ENCODE results near the gene ERG28. TPM values are rescaled to one million over a fixed set of nuclear protein-coding genes. Genes with fewer than 3 reads are reported as not detected.
"Not testable (repeated sequence)": the region's sequence is repeated elsewhere in the genome, so short reads cannot be mapped to it uniquely, and the experiment has no call there.

ERG28 gene
- total RNA-seq, 3 donors from 2014 or later (not counting 1 experiment from before 2014, with no cell fraction given): 10.5 to 11.1 (median 10.9) TPM

DNA sequence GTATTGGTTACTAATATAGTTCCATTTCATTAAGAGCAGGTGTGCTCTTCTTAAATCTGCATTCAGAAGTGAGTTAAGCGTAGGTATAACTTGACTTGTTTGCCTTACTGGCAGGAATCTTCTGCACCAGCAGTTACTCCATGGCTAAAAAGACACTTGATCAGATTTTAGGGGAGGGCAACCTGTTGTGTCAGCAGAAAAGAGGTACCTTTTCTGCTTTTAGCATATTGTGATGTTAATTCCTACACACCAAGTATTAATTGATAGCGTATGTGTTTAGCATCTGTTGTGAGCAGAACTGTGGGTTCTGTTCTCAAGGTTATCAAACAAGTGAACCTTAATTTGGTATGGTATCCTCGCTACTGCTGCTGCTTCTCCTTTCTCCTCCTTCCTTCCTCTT lies 38.7 kb upstream of the ERG28 start:
- WGBS (ENCODE audit: insufficient coverage): 77% methylated on average over 2 of the region's 3 CpGs
- Mint-ChIP-seq H3K4me3 (no peak overlapping the region), H3K4me1 (no peaks in the 10 kb centered on the region), H3K36me3 (peaks cover 14% of the 10 kb centered on the region), H3K9me3 (peaks cover 0 to 2% of the 10 kb centered on the region in 2 donors), H3K27me3 (ENCODE audit: low read depth in 2 of 2) (no peaks in the 10 kb centered on the region), H3K27ac (no peak overlapping the region)
- intact Hi-C loops (cut with micrococcal nuclease): no loop called here
- TF ChIP-seq, protein P1, sequence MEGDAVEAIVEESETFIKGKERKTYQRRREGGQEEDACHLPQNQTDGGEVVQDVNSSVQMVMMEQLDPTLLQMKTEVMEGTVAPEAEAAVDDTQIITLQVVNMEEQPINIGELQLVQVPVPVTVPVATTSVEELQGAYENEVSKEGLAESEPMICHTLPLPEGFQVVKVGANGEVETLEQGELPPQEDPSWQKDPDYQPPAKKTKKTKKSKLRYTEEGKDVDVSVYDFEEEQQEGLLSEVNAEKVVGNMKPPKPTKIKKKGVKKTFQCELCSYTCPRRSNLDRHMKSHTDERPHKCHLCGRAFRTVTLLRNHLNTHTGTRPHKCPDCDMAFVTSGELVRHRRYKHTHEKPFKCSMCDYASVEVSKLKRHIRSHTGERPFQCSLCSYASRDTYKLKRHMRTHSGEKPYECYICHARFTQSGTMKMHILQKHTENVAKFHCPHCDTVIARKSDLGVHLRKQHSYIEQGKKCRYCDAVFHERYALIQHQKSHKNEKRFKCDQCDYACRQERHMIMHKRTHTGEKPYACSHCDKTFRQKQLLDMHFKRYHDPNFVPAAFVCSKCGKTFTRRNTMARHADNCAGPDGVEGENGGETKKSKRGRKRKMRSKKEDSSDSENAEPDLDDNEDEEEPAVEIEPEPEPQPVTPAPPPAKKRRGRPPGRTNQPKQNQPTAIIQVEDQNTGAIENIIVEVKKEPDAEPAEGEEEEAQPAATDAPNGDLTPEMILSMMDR (IDR thresholded peaks at IDR 0.05): no peak
- Histone ChIP-seq H3K4me1 (ENCODE audit: control insufficient read depth, insufficient read depth, low read length) (no peaks in the 10 kb centered on the region), H3K27me3 (ENCODE audit: control insufficient read depth, insufficient read depth, low read length) (no peaks in the 10 kb centered on the region), H3K36me3 (ENCODE audit: control insufficient read depth, insufficient read depth, low read length) (peaks cover 13% of the 10 kb centered on the region), H3K27ac (ENCODE audit: low read length) (no peak overlapping the region), H3K4me3 (ENCODE audit: low read length) (no peak overlapping the region), H3K9me3 (ENCODE audit: control insufficient read depth, insufficient read depth, low read length) (peaks cover 3% of the 10 kb centered on the region)
- ATAC-seq: no peak
- DNase-seq: no peak

DNA sequence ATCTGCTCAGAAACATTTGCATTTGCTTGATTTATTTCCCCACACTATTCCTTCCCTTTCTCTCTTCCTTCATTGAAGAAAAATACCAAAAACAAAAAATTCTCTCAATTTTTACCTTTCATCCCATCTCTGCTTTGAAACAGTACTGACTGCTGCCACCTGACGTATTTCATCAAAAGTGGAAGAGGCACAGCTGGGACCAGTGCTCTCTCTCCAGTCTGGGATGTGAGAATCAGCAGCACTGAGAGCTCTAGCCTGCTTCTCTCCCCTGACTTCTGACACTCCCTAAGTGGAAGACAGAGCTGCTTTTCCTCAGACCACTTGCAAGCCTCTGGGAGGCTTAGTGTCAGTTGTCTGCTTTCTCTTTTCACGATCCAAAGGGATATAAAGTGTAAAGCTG lies 37.2 kb upstream of the ERG28 start:
- no peak overlapping the region for H3K4me3 ChIP-seq (ENCODE audit: low read length)
- no peak for ATAC-seq
- H3K27ac ChIP-seq (ENCODE audit: low read length): no peak overlapping the region
- Mint-ChIP-seq H3K4me1 (no peaks in the 10 kb centered on the region), H3K27me3 (ENCODE audit: low read depth in 2 of 2) (no peaks in the 10 kb centered on the region), H3K36me3 (peaks cover 26% of the 10 kb centered on the region), H3K27ac (no peak overlapping the region), H3K9me3 (peaks cover 0 to 2% of the 10 kb centered on the region in 2 donors), H3K4me3 (no peak overlapping the region)
- intact Hi-C loops (cut with micrococcal nuclease): no loop called here
- DNase-seq: no peak
- H3K4me1 ChIP-seq (ENCODE audit: control insufficient read depth, insufficient read depth, low read length): no peaks in the 10 kb centered on the region
- H3K9me3 ChIP-seq (ENCODE audit: control insufficient read depth, insufficient read depth, low read length): peaks cover 3% of the 10 kb centered on the region
- no peaks in the 10 kb centered on the region for H3K27me3 ChIP-seq (ENCODE audit: control insufficient read depth, insufficient read depth, low read length)
- peaks cover 18% of the 10 kb centered on the region for H3K36me3 ChIP-seq (ENCODE audit: control insufficient read depth, insufficient read depth, low read length)
- 86% methylated on average over 2 of the region's 2 CpGs for WGBS (ENCODE audit: insufficient coverage)
- TF ChIP-seq, protein P1 (IDR thresholded peaks at IDR 0.05): no peak

DNA sequence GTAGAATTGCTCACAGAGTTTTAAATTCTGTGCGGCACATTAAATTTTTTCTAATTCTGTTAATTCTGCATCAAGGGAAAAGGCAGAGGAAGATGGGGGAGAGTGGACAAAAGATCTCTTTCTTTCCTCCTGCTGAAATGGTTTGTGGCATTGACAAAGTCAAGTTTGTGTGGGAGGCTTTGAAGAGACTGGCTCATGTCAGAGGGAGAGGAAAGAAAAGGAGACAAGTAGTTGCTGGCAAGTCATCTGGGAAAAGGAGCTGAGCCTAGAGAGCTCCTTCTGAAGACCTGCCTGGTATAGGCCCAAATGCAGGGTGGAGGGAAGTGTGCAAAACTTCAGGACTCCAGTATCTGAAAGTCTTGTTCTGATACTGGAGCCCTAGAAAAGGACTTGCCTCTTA lies 36.7 kb upstream of the ERG28 start:
- H3K9me3 ChIP-seq (ENCODE audit: control insufficient read depth, insufficient read depth, low read length): peaks cover 3% of the 10 kb centered on the region
- TF ChIP-seq, protein P1 (IDR thresholded peaks at IDR 0.05): no peak
- H3K27me3 ChIP-seq (ENCODE audit: control insufficient read depth, insufficient read depth, low read length): no peaks in the 10 kb centered on the region
- peaks cover 0 to 2% of the 10 kb centered on the region in 2 donors for H3K9me3 Mint-ChIP-seq
- no peak overlapping the region for H3K27ac ChIP-seq (ENCODE audit: low read length)
- ATAC-seq (no peak), DNase-seq (no peak)
- no peak overlapping the region for H3K4me3 ChIP-seq (ENCODE audit: low read length)
- peaks cover 26% of the 10 kb centered on the region for H3K36me3 Mint-ChIP-seq
- H3K4me3 Mint-ChIP-seq: no peak overlapping the region
- H3K36me3 ChIP-seq (ENCODE audit: control insufficient read depth, insufficient read depth, low read length): peaks cover 18% of the 10 kb centered on the region
- no peaks in the 10 kb centered on the region for H3K4me1 Mint-ChIP-seq
- H3K27ac Mint-ChIP-seq: no peak overlapping the region
- no peaks in the 10 kb centered on the region for H3K4me1 ChIP-seq (ENCODE audit: control insufficient read depth, insufficient read depth, low read length)
- 100% methylated on average over 1 of the region's 1 CpG for WGBS (ENCODE audit: insufficient coverage)
- intact Hi-C loops (cut with micrococcal nuclease): no loop called here
- H3K27me3 Mint-ChIP-seq (ENCODE audit: low read depth in 2 of 2): no peaks in the 10 kb centered on the region

DNA sequence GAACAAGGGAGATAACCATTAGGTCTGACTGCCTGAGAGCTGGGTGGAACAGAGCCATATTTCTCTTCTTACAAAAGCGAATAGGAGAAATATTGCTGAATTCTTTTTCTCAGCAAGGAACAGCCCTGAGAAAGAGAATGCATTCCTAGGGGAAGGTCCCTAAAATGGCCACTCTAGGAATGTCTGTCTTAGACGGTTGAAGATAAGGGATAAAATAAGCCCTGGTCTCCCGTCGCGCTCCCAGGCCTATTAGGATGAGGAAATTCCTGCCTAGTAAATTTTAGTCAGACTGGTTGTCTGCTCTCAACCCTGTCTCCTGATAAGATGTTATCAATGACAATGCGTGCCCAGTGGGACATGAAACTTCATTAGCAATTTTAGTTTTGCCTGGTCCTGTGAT lies 34.3 kb upstream of the ERG28 start:
- DNase-seq; H3K27me3 ChIP-seq (ENCODE audit: control insufficient read depth, insufficient read depth, low read length); H3K9me3 Mint-ChIP-seq; H3K27me3 Mint-ChIP-seq (ENCODE audit: low read depth in 2 of 2); H3K27ac Mint-ChIP-seq; H3K4me3 Mint-ChIP-seq; H3K4me3 ChIP-seq (ENCODE audit: low read length); ATAC-seq; H3K4me1 ChIP-seq (ENCODE audit: control insufficient read depth, insufficient read depth, low read length); H3K27ac ChIP-seq (ENCODE audit: low read length); H3K9me3 ChIP-seq (ENCODE audit: control insufficient read depth, insufficient read depth, low read length); H3K4me1 Mint-ChIP-seq; intact Hi-C loops (cut with micrococcal nuclease): not testable (repeated sequence)
- H3K36me3 ChIP-seq (ENCODE audit: control insufficient read depth, insufficient read depth, low read length): peaks cover 31% of the 10 kb centered on the region
- WGBS (ENCODE audit: insufficient coverage): 97% methylated on average over 6 of the region's 6 CpGs
- peaks cover 32% of the 10 kb centered on the region for H3K36me3 Mint-ChIP-seq
